ENCODE results near the gene HOXA4. TPM values are rescaled to one million over a fixed set of nuclear protein-coding genes. Genes with fewer than 3 reads are reported as not detected.

HOXA4 gene
- total RNA-seq, 3 donors from 2014 or later (not counting 1 experiment from before 2014, with no cell fraction given): 0.52 to 2.1 (median 0.63) TPM

- intact Hi-C loops (cut with micrococcal nuclease): loop anchor here (1.0 to 5.0 kb wide), 4 partner anchors 11 to 1286 kb away; partner anchors contain the start of genes HOXA1 and HOXA11
- Histone ChIP-seq H3K36me3 (ENCODE audit: control insufficient read depth, insufficient read depth, low read length) (no peaks in the 10 kb centered on the region), H3K4me1 (ENCODE audit: control insufficient read depth, insufficient read depth, low read length) (peaks cover 68% of the 10 kb centered on the region), H3K27me3 (ENCODE audit: control insufficient read depth, insufficient read depth, low read length) (peaks cover 80% of the 10 kb centered on the region), H3K27ac (ENCODE audit: low read length) (peak overlapping the region; percentile 11), H3K9me3 (ENCODE audit: control insufficient read depth, insufficient read depth, low read length) (no peaks in the 10 kb centered on the region), H3K4me3 (ENCODE audit: low read length) (peak overlapping the region; percentile 30)
- no peaks in the 10 kb centered on the region for H3K36me3 Mint-ChIP-seq
- peak; percentile 86 to 91 (median 87) for ATAC-seq
- peak overlapping the region; percentile 4 to 64 for H3K27ac Mint-ChIP-seq
- H3K4me1 Mint-ChIP-seq: peaks cover 34 to 44% of the 10 kb centered on the region in 2 donors
- peaks cover 72 to 74% of the 10 kb centered on the region in 2 donors for H3K27me3 Mint-ChIP-seq (ENCODE audit: low read depth in 2 of 2)
- no peaks in the 10 kb centered on the region for H3K9me3 Mint-ChIP-seq
- H3K4me3 Mint-ChIP-seq: peak overlapping the region; percentile 89
- TF ChIP-seq CTCF (IDR thresholded peaks at IDR 0.05): peak; percentile 90
- under 1% methylated on average over 58 of the region's 58 CpGs for WGBS (ENCODE audit: insufficient coverage)
- peak; percentile 68 to 85 for DNase-seq
These were observed 20.2 kb upstream of the HOXA4 start for GRCh38 chr7:27150568-27151340.

GRCh38 chr7:27149842-27150567 is 19.4 kb upstream of the HOXA4 start:
- intact Hi-C loops (cut with micrococcal nuclease): loop anchor here (2.0 to 5.0 kb wide), 3 partner anchors 37 to 1285 kb away; partner anchors contain the start of genes HOXA1 and HOXA11
- ATAC-seq (peak in 1 of 3 donors; percentile 4), DNase-seq (no peak)
- Mint-ChIP-seq H3K36me3 (no peaks in the 10 kb centered on the region), H3K4me1 (peaks cover 32 to 37% of the 10 kb centered on the region in 2 donors), H3K27me3 (ENCODE audit: low read depth in 2 of 2) (peaks cover 72 to 75% of the 10 kb centered on the region in 2 donors), H3K4me3 (peak overlapping the region; percentile 89), H3K9me3 (no peaks in the 10 kb centered on the region), H3K27ac (peak overlapping the region; percentile 4 to 64)
- 22% methylated on average over 11 of the region's 13 CpGs for WGBS (ENCODE audit: insufficient coverage)
- Histone ChIP-seq H3K27ac (ENCODE audit: low read length) (peak overlapping the region; percentile 11), H3K4me1 (ENCODE audit: control insufficient read depth, insufficient read depth, low read length) (peaks cover 61% of the 10 kb centered on the region), H3K27me3 (ENCODE audit: control insufficient read depth, insufficient read depth, low read length) (peaks cover 72% of the 10 kb centered on the region), H3K4me3 (ENCODE audit: low read length) (peak overlapping the region; percentile 30), H3K9me3 (ENCODE audit: control insufficient read depth, insufficient read depth, low read length) (no peaks in the 10 kb centered on the region), H3K36me3 (ENCODE audit: control insufficient read depth, insufficient read depth, low read length) (no peaks in the 10 kb centered on the region)
- no peak for TF ChIP-seq CTCF (IDR thresholded peaks at IDR 0.05)

GRCh38 chr7:27148756-27149641 is 18.4 kb upstream of the HOXA4 start:
- Histone ChIP-seq H3K4me3 (ENCODE audit: low read length) (no peak overlapping the region), H3K36me3 (ENCODE audit: control insufficient read depth, insufficient read depth, low read length) (no peaks in the 10 kb centered on the region), H3K9me3 (ENCODE audit: control insufficient read depth, insufficient read depth, low read length) (no peaks in the 10 kb centered on the region), H3K4me1 (ENCODE audit: control insufficient read depth, insufficient read depth, low read length) (peaks cover 54% of the 10 kb centered on the region), H3K27ac (ENCODE audit: low read length) (no peak overlapping the region), H3K27me3 (ENCODE audit: control insufficient read depth, insufficient read depth, low read length) (peaks cover 63% of the 10 kb centered on the region)
- H3K36me3 Mint-ChIP-seq: no peaks in the 10 kb centered on the region
- TF ChIP-seq CTCF (IDR thresholded peaks at IDR 0.05): no peak
- intact Hi-C loops (cut with micrococcal nuclease): no loop called here
- H3K27me3 Mint-ChIP-seq (ENCODE audit: low read depth in 2 of 2): peaks cover 64 to 67% of the 10 kb centered on the region in 2 donors
- no peak for ATAC-seq
- H3K9me3 Mint-ChIP-seq: no peaks in the 10 kb centered on the region
- 41% methylated on average over 30 of the region's 30 CpGs for WGBS (ENCODE audit: insufficient coverage)
- peak in 1 of 2 donors; percentile 6 for DNase-seq
- no peak overlapping the region for H3K4me3 Mint-ChIP-seq
- H3K27ac Mint-ChIP-seq: no peak overlapping the region
- peaks cover 22 to 28% of the 10 kb centered on the region in 2 donors for H3K4me1 Mint-ChIP-seq
